Activated CD4-positive, CD25-positive, alpha-beta regulatory T cell treated with anti-CD3 and anti-CD28 coated beads, Interleukin-2, amount 50 U/mL, for 16 hours (primary cell): Measurements from ENCODE around the gene LHCGR.
"Not testable (repeated sequence)": the region's sequence is repeated elsewhere in the genome, so short reads cannot be mapped to it uniquely, and the experiment has no call there.

Source experiments
- DNase-seq: peaks from one replicate; pipeline ENCODE4 v3.0.0-alpha.2; 2020; ENCODE audit warnings: low read depth, low spot score

The LHCGR gene

DNA sequence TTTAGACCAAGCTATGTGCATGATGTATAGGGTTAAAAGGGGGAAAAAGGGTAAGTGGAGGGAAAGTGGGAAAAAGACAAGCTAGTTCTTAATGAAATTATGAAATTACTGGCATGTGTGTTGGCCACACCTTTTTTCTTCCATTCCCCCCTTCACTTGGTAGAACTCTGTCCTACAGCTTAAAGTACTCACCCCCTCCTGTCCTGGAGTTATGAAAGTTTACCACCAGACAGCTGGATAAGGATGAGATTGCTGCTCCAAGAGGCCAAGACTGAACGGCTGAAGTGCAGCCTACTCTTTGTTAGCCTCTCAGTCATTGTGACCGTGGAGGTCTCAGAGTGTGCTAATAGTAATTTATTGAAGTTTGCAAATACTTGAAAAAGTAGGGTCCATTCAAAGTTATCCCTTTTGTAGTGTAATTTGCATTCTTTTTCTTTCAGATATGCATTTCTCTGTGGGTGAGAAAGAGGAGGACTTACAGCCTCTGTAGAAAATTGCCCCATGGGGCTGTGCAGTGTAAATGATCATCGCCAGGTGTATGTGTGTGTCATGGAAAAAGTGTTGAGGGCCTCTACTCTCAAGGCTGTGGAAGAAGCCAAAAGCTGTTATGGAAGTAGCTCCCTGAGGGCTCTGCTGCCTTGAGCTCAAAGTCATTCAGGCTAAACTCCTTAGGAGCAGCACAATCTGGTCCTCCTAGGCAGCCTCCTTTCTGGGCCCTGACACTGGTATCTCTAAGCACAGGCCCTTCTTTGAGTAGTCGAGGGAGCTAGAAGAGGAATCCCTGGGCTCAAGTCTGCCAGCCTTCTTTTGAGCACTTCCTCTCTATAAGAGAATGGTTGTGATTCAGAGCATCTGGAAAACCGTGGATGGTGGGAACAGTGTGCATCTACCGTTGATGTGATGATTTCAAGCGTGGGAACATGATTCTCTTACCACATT lies 46.2 kb downstream of the LHCGR start:
- DNase-seq, result no peak

DNA sequence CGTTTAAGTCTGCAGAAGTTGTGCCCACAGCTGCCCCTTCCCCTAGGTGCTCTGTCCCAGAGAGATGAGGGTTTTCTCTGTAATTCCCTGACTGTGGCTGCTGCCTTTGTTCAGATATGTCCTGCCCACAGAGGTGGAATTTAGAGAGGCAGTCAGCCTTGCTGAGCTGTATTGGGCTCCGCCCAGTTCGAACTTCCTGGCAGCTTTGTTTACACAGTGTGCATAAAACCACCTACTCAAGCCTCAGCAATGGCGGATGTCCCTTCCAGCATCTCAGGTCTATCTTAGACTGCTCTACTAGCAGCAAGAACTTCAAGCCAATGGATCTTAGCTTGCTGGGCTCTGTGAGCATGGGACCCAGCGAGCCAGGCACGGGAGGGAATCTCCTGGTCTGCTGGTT lies 48.1 kb downstream of the LHCGR start:
- DNase-seq, result no peak

DNA sequence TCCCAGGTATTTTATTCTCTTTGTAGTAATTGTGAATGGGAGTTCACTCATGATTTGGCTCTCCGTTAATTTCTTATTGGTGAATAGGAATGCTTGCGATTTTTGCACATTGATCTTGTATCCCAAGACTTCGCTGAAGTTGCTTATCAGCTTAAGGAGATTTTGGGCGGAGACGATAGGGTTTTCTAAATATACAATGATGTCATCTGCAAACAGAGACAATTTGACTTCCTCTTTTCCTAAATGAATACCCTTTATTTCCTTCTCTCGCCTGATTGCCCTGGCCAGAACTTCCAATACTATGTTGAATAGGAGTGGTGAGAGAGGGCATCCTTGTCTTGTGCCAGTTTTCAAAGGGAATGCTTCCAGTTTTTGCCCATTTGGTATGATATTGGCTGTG lies 51.9 kb downstream of the LHCGR start:
- DNase-seq, result not testable (repeated sequence)

DNA sequence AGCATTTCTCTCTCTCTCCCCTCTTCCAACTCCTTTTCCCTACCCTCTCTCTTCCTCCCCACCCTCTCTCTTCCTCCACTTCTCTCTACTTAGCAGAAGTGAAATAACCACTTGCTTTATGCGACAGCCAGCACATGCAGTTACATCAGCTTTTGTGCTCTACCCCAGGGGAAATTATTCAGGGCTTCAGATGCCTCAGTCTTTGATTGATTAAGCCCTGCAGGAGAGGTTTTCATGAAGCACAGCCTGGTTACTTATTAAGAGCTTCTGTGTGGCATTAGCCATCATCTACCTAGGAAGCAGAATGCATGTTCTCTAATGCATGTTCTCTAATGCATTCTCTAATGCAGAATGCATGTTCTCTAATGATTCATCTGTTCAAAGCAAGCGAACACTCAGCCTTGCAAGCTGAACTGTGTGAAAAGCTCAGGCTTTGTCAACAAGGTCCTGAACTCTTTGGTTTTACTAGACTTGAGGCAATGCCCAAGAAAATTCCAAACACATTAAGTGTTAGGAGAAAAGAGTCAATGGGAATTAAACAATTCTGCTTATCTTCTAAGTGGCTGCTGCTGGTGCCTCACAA lies 56.1 kb downstream of the LHCGR start:
- DNase-seq, result no peak

DNA sequence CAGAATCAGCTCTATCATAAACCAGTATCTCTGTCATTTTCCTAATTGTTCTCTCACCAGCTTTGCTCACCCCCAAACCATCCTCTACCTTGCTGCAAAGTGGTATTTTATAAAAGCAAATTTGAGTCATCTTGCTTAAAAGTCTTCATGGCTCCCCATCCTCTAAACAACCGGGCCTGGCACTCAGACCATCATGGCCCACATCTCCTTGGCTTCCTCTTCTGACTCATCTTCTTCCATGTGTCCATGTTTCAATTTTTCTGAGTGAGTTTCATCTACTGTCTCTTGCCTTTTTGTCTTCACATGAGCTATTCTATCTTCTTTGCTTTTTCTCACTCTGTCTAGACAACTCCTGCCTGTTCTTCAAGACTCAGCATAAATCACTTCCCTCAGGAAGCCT lies 58.6 kb downstream of the LHCGR start:
- no peak for DNase-seq

DNA sequence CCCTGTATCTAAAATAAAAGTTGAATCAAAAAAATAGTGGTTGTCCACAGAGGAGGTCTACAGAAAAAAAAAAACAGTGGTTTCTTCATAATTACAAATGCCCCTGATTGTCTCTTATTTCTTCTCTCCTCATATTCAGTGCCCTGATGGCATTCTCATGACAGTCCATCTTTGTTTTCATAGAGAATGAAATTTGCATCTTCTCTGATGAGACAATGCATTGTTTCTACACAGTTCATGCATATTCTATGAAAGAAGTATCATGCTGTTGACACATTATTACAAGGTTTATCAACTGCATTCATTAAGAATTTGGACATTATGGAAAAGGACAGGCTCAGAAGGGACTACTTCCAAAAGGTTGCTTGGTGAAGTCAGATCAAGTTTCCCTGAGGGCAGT lies 59.5 kb downstream of the LHCGR start:
- no peak for DNase-seq

DNA sequence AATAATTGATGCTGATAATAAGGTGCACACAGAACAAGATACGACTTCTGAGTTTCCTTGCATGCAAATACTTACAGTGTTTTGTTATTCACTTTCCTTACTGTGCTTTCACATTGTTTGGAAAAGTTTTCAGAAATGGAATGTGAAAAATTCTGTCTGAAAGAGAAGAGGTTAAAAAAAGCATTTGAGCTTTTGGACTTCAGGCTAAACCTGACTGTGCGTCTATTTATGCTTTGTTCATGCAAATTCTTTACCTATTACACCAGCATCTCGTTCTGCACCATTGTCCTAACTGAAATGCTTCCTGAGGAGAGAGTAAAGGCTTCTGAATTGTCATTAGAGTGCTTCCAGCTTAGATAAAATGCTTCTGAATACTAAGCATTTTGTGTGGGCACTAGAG lies 61.4 kb downstream of the LHCGR start:
- DNase-seq, result no peak

DNA sequence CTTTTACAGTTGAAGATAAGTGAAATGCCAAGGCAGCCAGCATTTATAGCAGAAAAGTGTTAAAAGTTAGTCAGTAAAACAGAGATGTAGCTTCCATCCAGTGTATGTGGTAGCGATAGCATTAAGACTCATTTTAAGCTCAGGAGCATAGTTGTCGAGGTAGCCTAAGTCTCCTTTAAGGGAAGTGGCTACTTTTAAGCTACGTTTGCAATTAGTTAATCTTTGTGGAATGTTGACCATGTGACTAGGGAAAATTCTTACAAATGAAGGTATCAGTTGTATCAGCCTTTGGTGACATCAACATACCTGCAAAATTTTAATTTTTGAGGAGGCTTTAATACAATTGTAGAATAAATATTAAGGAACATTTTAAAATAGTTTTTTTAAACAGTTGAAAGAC lies 61.9 kb downstream of the LHCGR start:
- no peak for DNase-seq

DNA sequence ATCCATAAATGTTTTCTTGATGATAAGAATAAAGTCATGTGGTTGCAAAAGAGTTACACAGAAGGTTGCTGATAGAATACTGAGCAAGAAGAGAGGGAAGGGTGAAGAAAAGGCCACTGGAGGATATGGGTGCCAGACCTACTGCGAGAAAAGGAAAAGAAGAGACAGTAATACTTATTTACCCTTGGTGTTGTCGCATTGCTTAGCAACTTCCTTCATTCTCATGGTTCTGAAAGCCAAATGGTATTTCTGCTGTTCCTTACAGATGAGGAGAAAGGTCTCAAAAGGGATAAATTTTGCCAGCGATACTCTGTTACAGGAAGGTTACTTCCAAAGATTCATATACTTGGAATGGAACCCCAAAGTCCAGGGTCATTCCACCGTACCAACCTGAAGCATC lies 62.5 kb downstream of the LHCGR start:
- no peak for DNase-seq

DNA sequence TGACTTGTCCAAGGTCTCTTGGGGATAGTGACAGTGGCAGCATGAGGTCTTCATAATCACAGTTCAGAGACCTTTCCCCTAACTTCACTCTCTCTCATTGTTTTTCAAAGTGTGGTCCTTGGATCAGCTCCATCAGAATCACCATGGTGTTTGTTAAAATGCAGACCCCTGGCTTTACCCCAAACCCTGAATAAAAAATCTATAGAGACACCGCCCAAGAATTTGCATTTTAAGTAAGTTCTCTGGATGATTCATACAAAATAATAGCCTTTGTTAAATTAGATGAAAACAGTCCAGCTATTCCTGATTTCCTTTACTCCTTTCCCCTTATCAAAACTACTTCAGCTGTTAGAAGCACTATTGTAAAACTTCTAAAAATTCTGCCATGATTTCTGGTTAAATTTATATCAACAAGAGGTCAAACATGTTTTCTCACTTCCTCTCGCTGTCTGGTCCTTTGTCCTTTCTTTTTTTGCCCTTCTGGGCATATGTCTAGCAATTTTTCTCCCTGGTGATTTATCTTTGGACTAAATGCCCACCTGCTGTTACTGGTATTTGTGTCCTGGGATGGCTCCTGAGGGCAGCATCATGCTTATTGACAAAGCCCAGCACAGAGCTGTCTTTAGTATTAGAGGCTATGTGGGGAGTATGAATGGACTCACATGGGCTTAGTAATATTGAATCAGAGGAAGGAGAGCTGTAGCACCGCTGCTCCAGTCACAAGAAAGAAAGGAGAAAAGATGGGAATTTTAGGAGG lies 63.4 kb downstream of the LHCGR start:
- no peak for DNase-seq

DNA sequence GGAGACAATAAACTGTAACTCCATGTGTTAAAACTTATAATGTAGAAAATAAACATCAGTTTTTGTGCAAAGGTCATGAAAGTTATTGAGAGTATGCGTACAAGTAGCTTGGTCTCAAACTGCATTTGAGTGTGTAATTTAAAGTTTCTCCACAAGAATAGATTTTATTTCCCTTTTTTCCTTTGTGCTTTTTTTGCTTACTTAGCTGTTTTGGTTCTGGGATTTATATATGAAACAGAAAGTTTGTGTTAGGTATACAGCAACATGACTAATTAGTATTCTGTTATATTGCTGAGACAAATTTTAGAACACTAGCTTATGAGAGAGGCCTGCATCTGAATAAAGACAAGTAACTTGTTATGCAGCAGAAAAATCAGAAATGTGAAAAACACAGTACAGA lies 70.4 kb downstream of the LHCGR start:
- no peak for DNase-seq

DNA sequence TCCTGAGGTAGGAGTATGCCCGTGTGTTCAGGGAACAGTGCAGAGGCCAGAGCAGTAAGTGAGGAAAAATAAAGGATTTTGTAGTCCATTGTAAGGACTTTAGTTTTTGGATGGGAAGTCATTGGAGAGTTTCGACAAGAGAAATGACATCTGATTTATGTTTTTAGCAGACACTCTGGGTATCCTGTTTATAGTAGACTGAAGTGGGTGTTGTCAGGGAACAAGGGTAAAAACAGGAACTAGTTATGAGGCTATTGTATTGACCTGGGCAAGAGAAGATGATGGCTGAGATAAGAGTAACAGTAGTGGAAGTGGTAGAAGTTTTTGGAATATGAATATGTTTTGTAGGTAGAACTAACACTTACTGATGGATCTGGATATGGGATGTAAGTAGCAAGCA lies 78.1 kb downstream of the LHCGR start:
- DNase-seq, result no peak

DNA sequence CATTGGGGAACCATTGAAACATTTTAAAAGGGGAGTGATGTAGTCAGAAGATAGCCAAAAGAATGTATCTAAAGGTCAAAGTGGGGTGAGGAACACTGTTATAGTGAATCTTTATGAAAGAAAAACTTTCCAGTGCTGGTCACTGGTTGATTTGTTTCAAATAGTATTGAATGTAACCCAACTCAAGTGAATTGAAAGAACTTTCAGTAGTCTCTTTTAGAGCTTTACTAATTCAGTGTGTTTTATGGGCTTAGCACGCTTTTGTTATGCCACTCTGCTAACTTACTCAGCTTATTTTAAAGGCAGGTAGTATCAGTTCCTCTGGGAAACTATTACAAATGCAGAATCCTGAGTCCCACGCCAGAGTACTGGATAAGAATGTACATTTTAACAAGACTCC lies 80.6 kb downstream of the LHCGR start:
- DNase-seq, result no peak

DNA sequence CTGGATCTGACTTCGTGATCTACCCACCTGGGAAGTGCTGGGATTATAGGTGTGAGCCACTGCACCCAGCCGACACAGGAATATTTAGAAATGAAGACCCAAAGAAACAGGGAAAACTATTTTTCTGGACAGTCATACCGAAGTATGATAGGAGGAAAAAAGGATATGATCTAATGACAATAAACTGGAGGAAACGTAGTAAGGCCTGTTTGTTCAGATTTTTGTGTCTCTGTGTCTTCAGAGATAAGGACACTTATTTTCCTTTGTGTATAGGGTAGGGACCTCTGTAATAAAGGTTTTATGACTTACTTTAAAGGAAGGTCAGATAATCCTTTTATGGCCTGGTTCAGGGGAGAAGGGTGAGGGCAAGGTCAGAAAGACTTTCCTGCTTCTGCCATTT lies 81.9 kb downstream of the LHCGR start:
- DNase-seq, result no peak

DNA sequence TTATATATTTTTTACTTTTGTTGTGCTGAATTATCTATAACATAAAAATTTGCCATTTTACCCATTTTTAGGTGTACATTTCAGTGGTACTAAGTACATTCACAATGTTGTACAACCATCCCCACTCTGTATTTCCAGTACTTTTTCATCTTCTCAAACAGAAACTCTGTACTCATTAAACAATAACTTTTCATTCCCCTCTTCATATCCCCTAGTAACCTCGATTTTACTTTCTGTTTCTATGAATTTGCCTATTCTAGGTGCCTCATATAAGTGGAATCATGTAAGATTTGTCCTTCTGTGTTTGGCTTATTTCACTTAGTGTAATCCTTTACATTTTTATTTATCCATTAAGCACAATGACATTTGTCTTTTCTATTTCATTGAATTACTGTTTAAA lies 86.5 kb downstream of the LHCGR start:
- no peak for DNase-seq

DNA sequence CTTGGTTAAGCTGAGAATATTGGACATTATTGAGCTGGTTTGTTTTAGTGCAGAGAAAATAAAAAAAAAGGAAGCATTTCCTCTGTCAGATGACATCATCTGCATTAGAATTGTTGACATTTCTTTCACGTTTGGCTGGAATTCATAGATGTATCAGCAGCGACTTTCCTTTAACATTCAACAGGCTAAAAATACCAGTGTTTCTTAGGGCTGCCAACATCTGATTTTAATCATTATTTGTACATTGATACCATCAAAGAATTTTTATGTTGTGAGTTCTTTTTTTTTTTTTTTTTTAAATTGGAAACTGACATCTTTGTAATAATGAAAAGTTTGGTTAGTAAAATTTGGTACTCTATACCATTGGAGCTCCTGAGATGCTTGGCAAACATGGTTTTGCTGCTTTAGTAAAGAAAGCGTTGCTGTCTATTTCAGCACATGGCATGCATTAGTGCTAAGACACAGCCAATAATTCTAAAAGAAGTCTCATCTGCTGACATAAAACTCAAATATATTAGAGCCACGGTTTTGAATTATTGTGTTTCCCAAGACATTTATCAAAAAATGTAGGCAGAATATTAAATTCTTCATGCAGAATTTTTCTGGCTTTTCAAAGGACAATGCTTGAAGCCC lies 104.2 kb downstream of the LHCGR start:
- DNase-seq, result no peak

DNA sequence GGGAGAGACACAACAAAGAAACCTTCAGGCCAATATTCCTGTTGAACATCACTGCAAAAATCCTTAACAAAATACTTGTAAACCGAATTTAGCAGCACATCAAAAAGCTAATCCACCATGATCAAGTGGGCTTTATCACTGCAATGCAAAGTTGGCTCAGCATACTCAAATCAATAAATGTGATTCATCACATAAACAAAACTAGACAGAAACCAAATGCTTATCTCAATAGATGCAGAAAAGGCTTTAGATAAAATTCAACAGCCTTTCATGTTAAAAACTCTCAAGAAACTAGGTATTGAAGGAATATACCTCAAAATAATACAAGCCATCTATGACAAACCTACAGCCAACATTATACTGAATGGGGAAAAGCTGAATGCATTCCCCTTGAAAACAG lies 117.3 kb downstream of the LHCGR start:
- no peak for DNase-seq
